Breast epithelium (tissue), 4 donors: ENCODE results near the gene RELN. TPM values are rescaled to one million over a fixed set of nuclear protein-coding genes. Genes with fewer than 3 reads are reported as not detected.

Source experiments
- DNase-seq, 2 donors: peaks; one replicate each; pipeline ENCODE4 v3.0.0-alpha.2; 2019; ENCODE audit warnings: low spot score in 2 of 2
- H3K27ac ChIP-seq, 2 donors: fragments of 200-600 bp; sonication (generic) in 1 of 2; one replicate each; pipeline ENCODE4 v1.5.1; 2016 to 2019; ENCODE audit warnings: mild to moderate bottlenecking in 1 of 2
- H3K27me3 ChIP-seq, 2 donors: fragments of 200-600 bp; sonication (generic) in 1 of 2; one replicate each; pipeline versions ENCODE4 v1.5.1 to v1.6.0; 2017 to 2019; ENCODE audit warnings: control low read depth in 1 of 2, mild to moderate bottlenecking in 1 of 2
- H3K36me3 ChIP-seq: fragments of 200-600 bp; one replicate; pipeline ENCODE4 v1.5.1; 2019
- H3K4me1 ChIP-seq, 2 donors: fragments of 200-600 bp; sonication (generic); one replicate each; pipeline ENCODE4 v1.5.1; 2016 to 2019; ENCODE audit warnings: control low read depth in 1 of 2
- H3K4me3 ChIP-seq, 3 donors: fragments of 200-600 bp; sonication (generic); 1 replicate in 2 of 3; 2 replicates in 1 of 3; pipeline ENCODE4 v1.5.1; 2016 to 2019; ENCODE audit warnings: mild to moderate bottlenecking in 3 of 3, moderate library complexity in 2 of 3
- H3K9me3 ChIP-seq, 2 donors: fragments of 200-600 bp; sonication (generic) in 1 of 2; one replicate each; pipeline ENCODE4 v1.5.1; 2016 to 2019; ENCODE audit warnings: control low read depth in 1 of 2
- CTCF ChIP-seq, 3 donors: fragments of 450-650 bp; IDR thresholded peaks; one replicate each; pipeline ENCODE4 v1.5.1; 2016 to 2017; ENCODE audit warnings: antibody characterized with exemption in 3 of 3, mild to moderate bottlenecking in 3 of 3, moderate library complexity in 3 of 3
- POLR2A ChIP-seq: fragments of 450-650 bp; IDR thresholded peaks from one replicate; pipeline ENCODE4 v1.6.1; 2016; ENCODE audit warnings: antibody characterized with exemption, mild to moderate bottlenecking, moderate library complexity
- POLR2AphosphoS5 ChIP-seq, 3 donors: sonication (generic); formaldehyde crosslinking; IDR thresholded peaks; one replicate each; pipeline ENCODE4 v1.6.1; 2017; ENCODE audit warnings: antibody characterized with exemption in 3 of 3
- intact Hi-C: fragments of 100-400 bp; cut with DNase I; formaldehyde crosslinking; loops from one replicate; pipeline ENCODE4 v1.15.1; 2023; ENCODE audit warnings: low total_unique reads
- total RNA-seq, 3 donors: library from RNA; depleted of rRNA; stranded (reverse); fragments of >200 nt; gene quantifications; one replicate each; pipeline ENCODE4 v1.1.0, GENCODE V29; 2016

RELN gene
- total RNA-seq, 3 donors from 2014 or later, result 3.0 to 9.8 (median 4.5) TPM

DNA sequence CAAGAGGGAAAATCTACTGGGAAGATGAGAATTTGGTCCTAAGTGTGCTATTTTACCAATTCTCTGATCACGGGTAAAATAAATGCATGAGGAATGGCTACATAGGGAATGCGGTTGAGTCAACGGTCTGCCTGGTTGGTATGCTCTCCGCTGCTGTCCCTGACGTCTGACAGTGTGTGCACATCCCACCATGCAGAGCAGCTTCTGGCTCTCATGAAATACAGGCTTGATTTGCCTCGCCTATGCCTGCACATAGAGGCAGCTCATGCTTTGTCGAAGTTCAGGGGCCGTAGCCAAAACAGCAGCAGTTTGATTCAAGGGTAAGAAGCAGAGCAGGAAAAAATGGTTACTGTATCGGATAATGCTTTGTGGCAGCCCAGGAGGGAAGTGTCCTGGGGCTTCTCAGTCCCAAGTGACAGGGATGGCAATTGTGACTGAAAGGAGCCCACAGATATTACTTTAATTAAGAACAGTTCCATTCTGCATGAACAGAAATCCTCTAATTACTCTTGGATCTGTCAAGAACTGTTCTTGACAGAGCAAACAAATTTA is 275.0 kb downstream of the RELN start:
- no peak for DNase-seq
- Histone ChIP-seq H3K36me3 (no peaks in the 10 kb centered on the region), H3K4me1 (no peaks in the 10 kb centered on the region), H3K27me3 (no peaks in the 10 kb centered on the region), H3K9me3 (no peaks in the 10 kb centered on the region), H3K27ac (no peak overlapping the region), H3K4me3 (no peak overlapping the region)
- TF ChIP-seq CTCF (IDR thresholded peaks at IDR 0.05), result no peak
- TF ChIP-seq POLR2AphosphoS5 (IDR thresholded peaks at IDR 0.05), result no peak
- no peak for TF ChIP-seq POLR2A
- intact Hi-C loops, result no loop called here

DNA sequence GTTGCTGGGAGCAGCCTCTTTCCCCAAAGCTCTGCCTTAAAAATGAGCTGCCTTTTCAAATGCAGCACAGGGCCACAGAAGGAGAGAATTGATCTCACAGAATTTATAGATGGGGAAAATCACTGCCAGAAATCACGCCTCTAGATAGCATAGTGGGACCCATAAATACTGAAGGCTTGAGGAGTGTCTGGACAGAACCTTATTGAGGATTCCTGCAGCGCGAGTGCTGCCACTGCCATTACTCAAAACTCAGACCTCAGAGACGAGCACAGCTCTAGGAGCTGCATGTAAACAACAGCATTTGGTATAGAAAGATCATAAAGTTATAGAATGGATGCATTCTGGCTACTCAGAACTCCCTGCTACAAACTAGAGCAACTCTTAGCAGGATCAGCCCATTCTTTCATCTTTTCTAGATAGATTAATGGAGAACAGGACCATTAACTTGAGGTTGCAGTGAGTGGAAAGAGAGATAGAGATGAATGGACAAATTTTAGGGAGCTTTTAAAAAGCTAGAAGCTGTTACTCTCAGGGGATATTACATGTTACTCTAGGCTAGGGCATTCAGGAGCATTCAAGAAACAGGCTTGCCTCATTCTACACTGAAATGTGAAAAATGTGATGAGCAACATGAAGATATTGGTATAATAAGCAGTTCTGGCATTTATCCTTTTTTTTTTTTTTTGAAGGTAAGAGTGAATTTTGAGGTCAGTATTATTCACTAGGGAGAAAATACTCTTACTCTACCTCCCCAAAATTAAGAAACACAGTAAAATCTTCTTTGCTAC is 276.3 kb downstream of the RELN start:
- no peaks in the 10 kb centered on the region for H3K27me3 ChIP-seq
- TF ChIP-seq POLR2AphosphoS5 (IDR thresholded peaks at IDR 0.05) (no peak), POLR2A (no peak), CTCF (IDR thresholded peaks at IDR 0.05) (no peak)
- H3K36me3 ChIP-seq, result no peaks in the 10 kb centered on the region
- no peaks in the 10 kb centered on the region for H3K9me3 ChIP-seq
- intact Hi-C loops, result no loop called here
- no peaks in the 10 kb centered on the region for H3K4me1 ChIP-seq
- DNase-seq, result no peak
- no peak overlapping the region for H3K4me3 ChIP-seq
- H3K27ac ChIP-seq, result no peak overlapping the region

GRCh38 chr7:103711413-103711812 is 278.0 kb downstream of the RELN start:
- intact Hi-C loops, result no loop called here
- Histone ChIP-seq H3K27me3 (no peaks in the 10 kb centered on the region), H3K36me3 (no peaks in the 10 kb centered on the region), H3K27ac (no peak overlapping the region), H3K4me3 (no peak overlapping the region), H3K4me1 (no peaks in the 10 kb centered on the region), H3K9me3 (no peaks in the 10 kb centered on the region)
- TF ChIP-seq POLR2A, result no peak
- no peak for TF ChIP-seq CTCF (IDR thresholded peaks at IDR 0.05)
- no peak for TF ChIP-seq POLR2AphosphoS5 (IDR thresholded peaks at IDR 0.05)
- no peak for DNase-seq

DNA sequence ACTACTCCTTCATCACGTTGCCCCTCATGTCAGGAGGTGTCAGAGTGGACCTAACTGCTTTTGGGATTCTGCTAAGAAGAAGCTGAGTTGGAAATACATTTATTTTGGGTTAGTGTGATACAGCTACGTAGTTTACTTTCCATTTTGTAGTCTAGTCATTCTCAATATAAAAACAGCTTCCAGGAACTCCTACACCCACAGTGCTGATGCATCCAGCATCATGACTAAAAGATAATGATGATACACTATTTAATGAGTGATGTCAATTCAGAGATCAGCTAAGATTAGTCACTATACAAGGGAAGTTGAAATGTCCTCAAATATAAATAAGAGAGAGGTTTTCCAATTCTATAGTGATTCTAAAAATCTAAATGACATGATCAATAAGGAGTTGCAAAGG is 279.2 kb downstream of the RELN start:
- Histone ChIP-seq H3K9me3 (no peaks in the 10 kb centered on the region), H3K27ac (no peak overlapping the region), H3K27me3 (no peaks in the 10 kb centered on the region), H3K4me3 (no peak overlapping the region), H3K36me3 (no peaks in the 10 kb centered on the region), H3K4me1 (no peaks in the 10 kb centered on the region)
- TF ChIP-seq POLR2AphosphoS5 (IDR thresholded peaks at IDR 0.05) (no peak), CTCF (IDR thresholded peaks at IDR 0.05) (no peak), POLR2A (no peak)
- intact Hi-C loops, result no loop called here
- no peak for DNase-seq

DNA sequence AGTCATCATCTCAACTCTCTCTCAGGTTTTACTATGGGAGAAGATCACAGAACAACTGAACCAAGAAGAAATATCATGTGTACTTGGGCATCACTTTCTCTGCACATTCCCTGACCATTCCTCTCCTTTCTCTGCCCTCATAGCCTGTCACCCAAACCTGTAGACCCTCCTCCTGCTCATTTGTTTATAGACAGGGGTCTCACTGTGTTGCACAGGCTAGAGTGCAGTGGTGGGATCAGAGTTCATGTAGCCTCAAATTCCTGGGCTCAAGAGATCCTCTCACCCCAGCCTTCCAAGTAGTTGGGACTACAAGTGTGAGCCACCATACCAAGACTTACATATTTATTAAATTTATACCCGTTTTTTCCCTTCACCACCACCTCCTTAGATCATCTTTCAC is 282.7 kb downstream of the RELN start:
- H3K27ac ChIP-seq, result no peak overlapping the region
- no peaks in the 10 kb centered on the region for H3K27me3 ChIP-seq
- no peak overlapping the region for H3K4me3 ChIP-seq
- intact Hi-C loops, result no loop called here
- H3K4me1 ChIP-seq, result no peaks in the 10 kb centered on the region
- DNase-seq, result no peak
- H3K9me3 ChIP-seq, result no peaks in the 10 kb centered on the region
- no peaks in the 10 kb centered on the region for H3K36me3 ChIP-seq
- no peak for TF ChIP-seq POLR2AphosphoS5 (IDR thresholded peaks at IDR 0.05)
- TF ChIP-seq POLR2A, result no peak
- TF ChIP-seq CTCF (IDR thresholded peaks at IDR 0.05), result no peak
